Lower lobe of right lung (tissue), 2 donors: ENCODE results near the gene SLC2A10. TPM values are rescaled to one million over a fixed set of nuclear protein-coding genes. Genes with fewer than 3 reads are reported as not detected.

Experiments used
- ATAC-seq, 2 donors: fragments of 200-7000 bp; cut with Tn5 transposase; one replicate each; pipeline ENCODE4 v1.9.1; 2020 to 2022; ENCODE audit warnings: mild to moderate bottlenecking in 2 of 2, moderate library complexity in 2 of 2
- DNase-seq: peaks from one replicate; pipeline ENCODE4 v3.0.0-alpha.2; 2020
- H3K27ac ChIP-seq: fragments of 200-600 bp; one replicate; pipeline ENCODE4 v1.8.0; 2022
- H3K27me3 ChIP-seq: fragments of 200-600 bp; one replicate; pipeline ENCODE4 v1.8.0; 2022; ENCODE audit warnings: low read depth
- H3K36me3 ChIP-seq: fragments of 200-600 bp; one replicate; pipeline ENCODE4 v1.8.0; 2022; ENCODE audit warnings: mild to moderate bottlenecking
- H3K4me1 ChIP-seq: fragments of 200-600 bp; one replicate; pipeline ENCODE4 v1.8.0; 2022
- H3K4me3 ChIP-seq: fragments of 200-600 bp; one replicate; pipeline ENCODE4 v1.8.0; 2022; ENCODE audit warnings: mild to moderate bottlenecking
- H3K9me3 ChIP-seq: fragments of 200-600 bp; one replicate; pipeline ENCODE4 v1.8.0; 2022
- CTCF ChIP-seq: fragments of 200-600 bp; IDR thresholded peaks from one replicate; pipeline ENCODE4 v1.8.0; 2022; ENCODE audit warnings: antibody characterized with exemption, mild to moderate bottlenecking
- intact Hi-C: fragments of 100-400 bp; cut with DNase I; formaldehyde crosslinking; loops from one replicate; pipeline ENCODE4 v1.11.0; 2022
- total RNA-seq: library from RNA; stranded (reverse); fragmentation: NEBNext Ultra II Directional; extraction: Animal tissue kit (Norgen Biotek cat#: 25700); gene quantifications from one replicate; pipeline ENCODE4 v1.2.1, GENCODE V29; 2021
- donor health status: DM: no; HTN: yes; CAD: no; lungs with severe emphysema.

Gene SLC2A10
- total RNA-seq, 1 donor from 2014 or later, result 11.5 TPM

GRCh38 chr20:46713957-46714834 lies 4.7 kb downstream of the SLC2A10 start:
- Histone ChIP-seq H3K36me3 (no peaks in the 10 kb centered on the region), H3K4me1 (peaks cover 35% of the 10 kb centered on the region), H3K27me3 (no peaks in the 10 kb centered on the region), H3K27ac (no peak overlapping the region), H3K9me3 (no peaks in the 10 kb centered on the region), H3K4me3 (no peak overlapping the region)
- no peak for TF ChIP-seq CTCF
- intact Hi-C loops, result no loop called here
- peak; percentile 16 to 25 for ATAC-seq
- DNase-seq, result no peak

GRCh38 chr20:46715292-46715756 lies 5.9 kb downstream of the SLC2A10 start:
- Histone ChIP-seq H3K4me3 (no peak overlapping the region), H3K36me3 (no peaks in the 10 kb centered on the region), H3K27ac (no peak overlapping the region), H3K27me3 (no peaks in the 10 kb centered on the region), H3K4me1 (peaks cover 29% of the 10 kb centered on the region), H3K9me3 (peaks cover 4% of the 10 kb centered on the region)
- DNase-seq (no peak), ATAC-seq (peak; percentile 23 to 54)
- intact Hi-C loops, result no loop called here
- no peak for TF ChIP-seq CTCF

- peaks cover 14% of the 10 kb centered on the region for H3K9me3 ChIP-seq
- no peaks in the 10 kb centered on the region for H3K27me3 ChIP-seq
- intact Hi-C loops, result no loop called here
- peaks cover 18% of the 10 kb centered on the region for H3K4me1 ChIP-seq
- ATAC-seq (no peak), DNase-seq (no peak)
- H3K36me3 ChIP-seq, result no peaks in the 10 kb centered on the region
- no peak overlapping the region for H3K27ac ChIP-seq
- no peak overlapping the region for H3K4me3 ChIP-seq
- TF ChIP-seq CTCF, result no peak
These were observed 8.5 kb downstream of the SLC2A10 start for GRCh38 chr20:46717818-46718541.

GRCh38 chr20:46720019-46720418 lies 10.6 kb downstream of the SLC2A10 start:
- TF ChIP-seq CTCF, result no peak
- Histone ChIP-seq H3K4me1 (peaks cover 10% of the 10 kb centered on the region), H3K9me3 (peaks cover 14% of the 10 kb centered on the region), H3K4me3 (no peak overlapping the region), H3K27ac (no peak overlapping the region), H3K27me3 (no peaks in the 10 kb centered on the region), H3K36me3 (no peaks in the 10 kb centered on the region)
- intact Hi-C loops, result no loop called here
- no peak for DNase-seq
- ATAC-seq, result no peak

GRCh38 chr20:46720776-46721425 lies 11.5 kb downstream of the SLC2A10 start:
- H3K27me3 ChIP-seq, result no peaks in the 10 kb centered on the region
- ATAC-seq (no peak), DNase-seq (no peak)
- peaks cover 4% of the 10 kb centered on the region for H3K36me3 ChIP-seq
- peaks cover 14% of the 10 kb centered on the region for H3K9me3 ChIP-seq
- H3K27ac ChIP-seq, result no peak overlapping the region
- H3K4me1 ChIP-seq, result peaks cover under 1% of the 10 kb centered on the region
- no peak for TF ChIP-seq CTCF
- intact Hi-C loops, result no loop called here
- H3K4me3 ChIP-seq, result no peak overlapping the region
